ENCODE measurements around the gene GPR183. TPM values are rescaled to one million over a fixed set of nuclear protein-coding genes. Genes with fewer than 3 reads are reported as not detected.

The GPR183 gene
- total RNA-seq, 1 donor from 2014 or later, result 29.7 TPM

GRCh38 chr13:99311748-99312492 is 4.7 kb upstream of the GPR183 start:
- DNase-seq, result no peak

- DNase-seq, result no peak
Measured at GRCh38 chr13:99311137-99311536, 3.9 kb upstream of the GPR183 start.

GRCh38 chr13:99310382-99311031 is 3.3 kb upstream of the GPR183 start:
- DNase-seq, result no peak

GRCh38 chr13:99308471-99309087 is 1.4 kb upstream of the GPR183 start:
- DNase-seq, result no peak

GRCh38 chr13:99307648-99308339 is 595 bp upstream of the GPR183 start:
- DNase-seq, result no peak

GRCh38 chr13:99305566-99305965 is 1.6 kb downstream of the GPR183 start:
- DNase-seq, result no peak

GRCh38 chr13:99305158-99305557 is 2.0 kb downstream of the GPR183 start:
- no peak for DNase-seq

GRCh38 chr13:99304541-99304940 is 2.7 kb downstream of the GPR183 start:
- DNase-seq, result no peak

- no peak for DNase-seq
Measured at GRCh38 chr13:99303863-99304521, 3.2 kb downstream of the GPR183 start.

GRCh38 chr13:99302637-99303505 is 4.3 kb downstream of the GPR183 start:
- DNase-seq, result no peak

- no peak for DNase-seq
Measured at GRCh38 chr13:99301913-99302636, 5.1 kb downstream of the GPR183 start.

GRCh38 chr13:99301056-99301838 is 6.0 kb downstream of the GPR183 start:
- DNase-seq, result no peak

GRCh38 chr13:99299920-99300341 is 7.3 kb downstream of the GPR183 start:
- no peak for DNase-seq

GRCh38 chr13:99299256-99299919 is 7.8 kb downstream of the GPR183 start:
- DNase-seq, result no peak

GRCh38 chr13:99298056-99298455 is 9.1 kb downstream of the GPR183 start:
- DNase-seq, result no peak

- no peak for DNase-seq
Measured at GRCh38 chr13:99297331-99297730, 9.9 kb downstream of the GPR183 start.

- no peak for DNase-seq
Measured at GRCh38 chr13:99296398-99296797, 10.8 kb downstream of the GPR183 start.

- DNase-seq, result no peak
Measured at GRCh38 chr13:99295488-99296252, 11.5 kb downstream of the GPR183 start.

Measured in skin of body (tissue), 2 donors.